ENCODE results near the gene MBP.

MBP gene

DNA sequence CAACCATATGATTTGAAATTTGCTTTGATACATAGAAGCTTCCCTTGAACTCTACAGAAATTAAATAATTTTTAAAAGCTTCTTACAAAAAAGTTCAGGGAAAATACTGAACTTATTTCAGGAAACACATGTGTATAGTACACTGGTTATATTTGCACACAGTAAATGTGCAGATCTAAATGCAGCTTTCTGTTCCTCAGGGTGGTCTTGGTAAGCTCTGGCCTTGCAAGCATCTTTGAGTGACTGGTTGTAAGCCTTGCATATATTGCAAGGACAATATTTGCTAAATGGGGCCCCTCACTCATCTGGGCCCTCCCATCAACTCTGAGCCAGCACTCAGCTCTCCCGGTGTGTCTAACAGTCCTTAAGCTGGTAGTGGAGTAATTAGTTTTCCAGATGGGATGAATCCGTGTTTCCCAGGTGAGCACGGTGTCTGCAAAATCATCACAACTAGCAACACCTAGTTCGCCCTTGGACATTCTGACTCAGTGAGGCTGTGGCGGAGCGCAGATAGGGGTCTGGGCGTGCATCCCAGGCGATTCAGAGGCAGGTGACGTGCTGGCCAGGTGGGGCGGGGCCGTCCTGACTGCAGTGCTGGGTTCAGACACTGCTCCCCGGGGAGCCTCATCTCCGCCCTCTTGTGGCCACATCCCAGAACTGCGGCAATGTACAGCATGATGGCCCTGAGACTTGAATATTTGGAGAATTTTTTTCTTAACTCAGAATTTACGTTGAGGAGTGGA lies 149.6 kb downstream of the MBP start:
- Histone ChIP-seq H3K36me3 (ENCODE audit: control insufficient read depth, insufficient read depth, low read length) (no peaks in the 10 kb centered on the region), H3K27ac (ENCODE audit: insufficient read depth, low read depth, low read length, poor library complexity, severe bottlenecking) (no peak overlapping the region), H3K9me3 (ENCODE audit: control insufficient read depth, low read length) (no peaks in the 10 kb centered on the region), H3K4me3 (ENCODE audit: insufficient read depth, low read depth, low read length) (no peak overlapping the region), H3K4me1 (ENCODE audit: control insufficient read depth, insufficient read depth, low read length) (peaks cover 17% of the 10 kb centered on the region), H3K27me3 (ENCODE audit: control insufficient read depth, insufficient read depth, low read length, poor library complexity, severe bottlenecking) (no peaks in the 10 kb centered on the region)
- WGBS, 2 experiments: 26 to 29% methylated on average over 15 of the region's 15 CpGs

DNA sequence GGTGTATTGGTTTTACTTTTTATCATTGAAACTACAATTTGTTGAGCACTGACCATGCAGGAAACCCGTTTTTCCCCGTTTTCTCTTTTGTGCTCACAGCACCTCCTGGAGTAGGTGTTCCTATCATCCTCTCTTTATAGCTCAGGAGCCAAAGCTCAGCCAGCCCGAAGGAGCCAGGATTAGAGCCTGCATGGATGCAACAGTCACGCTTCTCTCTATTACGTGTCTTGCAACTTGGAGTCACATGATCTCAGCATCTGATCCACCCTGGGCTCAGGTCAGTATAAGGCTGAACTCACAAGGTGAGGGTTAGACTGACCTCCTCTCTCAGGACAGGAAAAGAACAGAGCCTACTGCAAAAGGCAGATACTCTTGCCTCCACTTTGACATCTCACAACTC lies 150.5 kb downstream of the MBP start:
- Histone ChIP-seq H3K4me1 (ENCODE audit: control insufficient read depth, insufficient read depth, low read length) (peaks cover 17% of the 10 kb centered on the region), H3K4me3 (ENCODE audit: insufficient read depth, low read depth, low read length) (no peak overlapping the region), H3K9me3 (ENCODE audit: control insufficient read depth, low read length) (no peaks in the 10 kb centered on the region), H3K36me3 (ENCODE audit: control insufficient read depth, insufficient read depth, low read length) (no peaks in the 10 kb centered on the region), H3K27ac (ENCODE audit: insufficient read depth, low read depth, low read length, poor library complexity, severe bottlenecking) (no peak overlapping the region), H3K27me3 (ENCODE audit: control insufficient read depth, insufficient read depth, low read length, poor library complexity, severe bottlenecking) (no peaks in the 10 kb centered on the region)
- WGBS, 2 experiments: 90 to 92% methylated on average over 5 of the region's 5 CpGs

DNA sequence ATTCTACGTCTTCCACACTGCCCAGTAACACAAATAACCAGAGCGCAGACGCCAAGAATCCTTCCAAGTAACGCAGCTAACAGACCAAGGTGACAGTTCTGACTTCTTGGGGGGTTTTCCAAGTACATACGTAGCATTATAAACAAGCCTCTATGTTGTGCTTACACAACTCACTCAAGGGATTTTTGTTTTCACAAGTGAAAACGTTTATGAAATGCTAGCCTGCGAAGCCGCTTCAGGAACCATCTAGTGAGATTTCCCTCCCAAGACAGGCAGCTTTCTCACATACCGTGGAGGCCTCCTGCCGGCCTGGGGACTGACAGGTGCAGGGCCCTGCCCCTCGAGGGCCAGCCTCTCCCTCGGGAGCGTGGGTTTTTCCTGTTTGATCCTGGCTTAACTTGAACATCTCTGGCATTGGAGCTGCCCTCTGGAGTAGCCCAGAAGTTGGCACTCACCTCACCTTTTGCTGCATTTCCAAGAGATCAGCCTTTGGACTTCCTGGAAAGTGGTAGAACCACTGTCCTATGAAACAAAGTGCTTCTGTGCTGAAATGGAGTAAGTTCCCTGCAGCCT lies 151.1 kb downstream of the MBP start:
- H3K4me1 ChIP-seq (ENCODE audit: control insufficient read depth, insufficient read depth, low read length): peaks cover 17% of the 10 kb centered on the region
- H3K9me3 ChIP-seq (ENCODE audit: control insufficient read depth, low read length): no peaks in the 10 kb centered on the region
- WGBS, 2 experiments: 77% methylated on average over 13 of the region's 13 CpGs
- H3K27ac ChIP-seq (ENCODE audit: insufficient read depth, low read depth, low read length, poor library complexity, severe bottlenecking): no peak overlapping the region
- H3K36me3 ChIP-seq (ENCODE audit: control insufficient read depth, insufficient read depth, low read length): no peaks in the 10 kb centered on the region
- no peaks in the 10 kb centered on the region for H3K27me3 ChIP-seq (ENCODE audit: control insufficient read depth, insufficient read depth, low read length, poor library complexity, severe bottlenecking)
- no peak overlapping the region for H3K4me3 ChIP-seq (ENCODE audit: insufficient read depth, low read depth, low read length)

DNA sequence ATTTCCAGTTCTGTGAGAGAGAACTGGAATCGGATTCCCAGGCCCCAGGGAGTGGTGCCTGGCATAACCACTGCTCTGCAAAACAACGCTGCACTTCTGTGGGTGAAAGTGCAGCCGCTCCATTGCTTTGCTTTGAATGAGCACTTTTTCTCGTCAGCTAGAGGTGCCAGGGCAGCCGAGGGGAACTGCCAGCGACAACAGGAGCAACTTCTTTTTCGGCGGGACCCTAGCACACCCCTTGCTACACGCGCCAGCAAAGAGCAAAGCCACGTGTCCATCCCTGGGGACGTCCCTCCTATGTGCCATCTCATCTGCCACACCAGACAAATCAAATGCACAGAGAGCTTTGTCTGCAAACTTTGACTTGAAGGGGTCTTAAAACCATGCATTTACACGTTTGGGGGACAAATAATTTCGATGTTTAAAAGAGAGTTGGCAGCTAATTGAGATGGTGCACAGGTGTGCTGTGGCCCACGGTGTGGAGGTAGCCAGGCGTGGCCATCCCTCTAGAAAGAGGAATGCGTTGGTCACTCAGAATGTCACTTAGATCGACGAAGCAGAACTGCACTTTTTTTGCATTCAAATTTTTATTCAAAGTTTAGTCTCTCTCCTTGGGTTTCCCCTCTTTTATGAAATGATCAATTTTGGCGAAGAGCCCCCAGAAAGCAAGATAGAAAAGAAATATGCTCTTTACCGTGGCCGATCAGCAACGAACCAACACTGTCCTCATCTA lies 151.8 kb downstream of the MBP start:
- H3K4me3 ChIP-seq (ENCODE audit: insufficient read depth, low read depth, low read length): no peak overlapping the region
- H3K27ac ChIP-seq (ENCODE audit: insufficient read depth, low read depth, low read length, poor library complexity, severe bottlenecking): no peak overlapping the region
- WGBS, 2 experiments: 80 to 81% methylated on average over 23 of the region's 23 CpGs
- H3K9me3 ChIP-seq (ENCODE audit: control insufficient read depth, low read length): no peaks in the 10 kb centered on the region
- peaks cover 17% of the 10 kb centered on the region for H3K4me1 ChIP-seq (ENCODE audit: control insufficient read depth, insufficient read depth, low read length)
- no peaks in the 10 kb centered on the region for H3K36me3 ChIP-seq (ENCODE audit: control insufficient read depth, insufficient read depth, low read length)
- no peaks in the 10 kb centered on the region for H3K27me3 ChIP-seq (ENCODE audit: control insufficient read depth, insufficient read depth, low read length, poor library complexity, severe bottlenecking)

DNA sequence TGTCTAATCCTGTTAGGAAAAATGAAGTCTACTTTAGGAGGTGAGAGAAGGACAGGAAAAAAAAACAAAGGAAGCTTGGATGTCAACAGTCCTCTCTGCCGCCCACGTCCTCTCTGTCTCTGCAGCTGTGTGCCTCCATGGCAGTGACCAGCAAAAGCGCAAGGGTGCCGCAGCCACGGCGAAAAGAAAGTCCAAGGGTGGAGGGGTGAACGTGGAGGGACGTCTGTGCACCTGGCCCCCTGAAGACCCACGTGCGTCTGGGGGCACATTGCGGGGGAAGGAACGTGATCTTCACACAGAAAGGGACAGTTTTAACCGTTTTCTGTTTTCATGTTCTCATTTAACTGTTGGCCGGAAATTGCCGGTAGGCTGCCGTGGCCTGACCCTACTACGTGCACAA lies 152.7 kb downstream of the MBP start:
- peaks cover 17% of the 10 kb centered on the region for H3K4me1 ChIP-seq (ENCODE audit: control insufficient read depth, insufficient read depth, low read length)
- 93 to 94% methylated on average over 17 of the region's 17 CpGs for WGBS, 2 experiments

DNA sequence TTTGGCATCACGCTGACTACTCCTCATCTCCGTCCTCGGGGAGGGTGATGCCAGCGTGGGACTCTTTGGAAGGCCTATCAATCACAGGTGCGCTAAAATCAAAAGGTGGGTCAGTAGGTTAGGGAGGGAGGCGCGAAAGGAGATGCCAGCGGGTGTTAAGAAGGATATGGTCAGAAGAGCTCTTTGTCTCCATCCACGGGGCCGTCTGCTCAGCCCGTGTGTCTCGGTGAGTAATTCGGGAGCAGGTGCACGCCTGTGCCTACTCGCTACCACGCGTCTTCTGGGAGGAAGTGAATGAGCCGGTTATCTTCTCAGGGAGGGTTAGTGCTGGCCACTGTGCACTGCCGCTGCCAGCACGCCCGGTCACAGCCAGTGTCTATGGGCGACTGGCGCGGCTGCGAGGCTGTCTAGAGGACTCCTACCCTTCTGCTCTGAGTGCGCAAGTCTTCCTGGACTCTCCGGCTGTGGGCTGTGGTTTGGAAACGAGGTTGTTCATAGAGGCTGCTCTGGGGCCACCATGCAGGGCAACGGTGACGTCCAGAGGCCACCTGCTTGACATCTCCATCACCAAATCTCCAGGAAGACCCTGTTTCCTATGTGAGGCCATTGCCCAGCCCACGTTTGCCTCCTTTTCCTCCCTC lies 153.4 kb downstream of the MBP start:
- Histone ChIP-seq H3K27ac (ENCODE audit: insufficient read depth, low read depth, low read length, poor library complexity, severe bottlenecking) (no peak overlapping the region), H3K27me3 (ENCODE audit: control insufficient read depth, insufficient read depth, low read length, poor library complexity, severe bottlenecking) (no peaks in the 10 kb centered on the region), H3K9me3 (ENCODE audit: control insufficient read depth, low read length) (no peaks in the 10 kb centered on the region), H3K4me3 (ENCODE audit: insufficient read depth, low read depth, low read length) (no peak overlapping the region), H3K36me3 (ENCODE audit: control insufficient read depth, insufficient read depth, low read length) (no peaks in the 10 kb centered on the region), H3K4me1 (ENCODE audit: control insufficient read depth, insufficient read depth, low read length) (peaks cover 17% of the 10 kb centered on the region)
- 95 to 96% methylated on average over 31 of the region's 31 CpGs for WGBS, 2 experiments

More for the DNA sequence above, 152.7 kb downstream of the MBP start:
- Histone ChIP-seq H3K4me3 (ENCODE audit: insufficient read depth, low read depth, low read length) (no peak overlapping the region), H3K9me3 (ENCODE audit: control insufficient read depth, low read length) (no peaks in the 10 kb centered on the region), H3K27me3 (ENCODE audit: control insufficient read depth, insufficient read depth, low read length, poor library complexity, severe bottlenecking) (no peaks in the 10 kb centered on the region), H3K27ac (ENCODE audit: insufficient read depth, low read depth, low read length, poor library complexity, severe bottlenecking) (no peak overlapping the region), H3K36me3 (ENCODE audit: control insufficient read depth, insufficient read depth, low read length) (no peaks in the 10 kb centered on the region)

DNA sequence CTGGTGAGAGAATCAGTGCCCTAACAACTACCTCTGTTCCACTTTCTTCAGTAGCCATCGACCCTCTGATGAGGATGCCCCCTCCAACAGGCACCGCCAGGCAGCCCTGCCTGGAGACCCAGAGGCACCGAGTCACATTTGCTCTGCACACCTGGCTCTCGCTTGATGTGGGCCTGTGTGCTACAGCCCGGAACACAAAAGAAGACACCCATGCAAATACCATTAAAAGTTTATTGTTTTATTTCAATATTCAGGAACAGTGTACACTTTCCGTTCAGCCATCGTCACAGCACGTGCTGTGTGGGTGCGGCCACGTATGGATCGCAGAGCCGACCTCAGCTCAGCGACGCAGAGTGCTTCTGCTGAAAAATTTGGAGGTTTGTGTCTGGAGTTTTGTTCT lies 154.0 kb downstream of the MBP start:
- no peaks in the 10 kb centered on the region for H3K36me3 ChIP-seq (ENCODE audit: control insufficient read depth, insufficient read depth, low read length)
- H3K27me3 ChIP-seq (ENCODE audit: control insufficient read depth, insufficient read depth, low read length, poor library complexity, severe bottlenecking): no peaks in the 10 kb centered on the region
- WGBS, 2 experiments: 87 to 90% methylated on average over 14 of the region's 14 CpGs
- H3K4me1 ChIP-seq (ENCODE audit: control insufficient read depth, insufficient read depth, low read length): peaks cover 21% of the 10 kb centered on the region
- H3K4me3 ChIP-seq (ENCODE audit: insufficient read depth, low read depth, low read length): no peak overlapping the region
- no peak overlapping the region for H3K27ac ChIP-seq (ENCODE audit: insufficient read depth, low read depth, low read length, poor library complexity, severe bottlenecking)
- H3K9me3 ChIP-seq (ENCODE audit: control insufficient read depth, low read length): no peaks in the 10 kb centered on the region

DNA sequence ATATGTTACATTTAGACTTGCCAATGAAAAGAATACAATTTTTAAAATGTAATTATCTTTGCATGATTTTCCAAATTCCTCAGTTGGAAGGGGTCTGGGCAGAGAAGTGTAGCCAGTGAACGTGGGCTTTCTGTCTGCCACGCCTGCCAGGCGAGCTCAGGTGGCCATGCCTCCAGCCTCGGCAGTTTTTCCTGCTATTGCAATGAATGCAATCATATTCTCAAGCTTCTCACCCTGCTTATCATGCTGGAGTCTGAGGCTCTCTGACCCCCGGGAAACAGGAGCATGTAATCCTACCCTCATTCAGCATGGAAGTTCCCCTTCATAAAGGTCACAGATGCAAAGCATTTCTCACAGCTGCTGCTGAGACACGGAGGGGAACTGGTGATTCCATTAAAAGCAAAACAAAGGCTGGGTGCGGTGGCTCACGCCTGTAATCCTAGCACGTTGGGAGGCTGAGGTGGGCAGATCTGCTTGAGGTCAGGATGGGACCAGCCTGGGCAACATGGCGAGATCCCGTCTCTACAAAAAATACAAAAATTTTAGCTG lies 154.8 kb downstream of the MBP start:
- H3K4me3 ChIP-seq (ENCODE audit: insufficient read depth, low read depth, low read length): no peak overlapping the region
- WGBS, 2 experiments: 88 to 89% methylated on average over 11 of the region's 11 CpGs
- peaks cover 23% of the 10 kb centered on the region for H3K4me1 ChIP-seq (ENCODE audit: control insufficient read depth, insufficient read depth, low read length)
- H3K27ac ChIP-seq (ENCODE audit: insufficient read depth, low read depth, low read length, poor library complexity, severe bottlenecking): no peak overlapping the region
- no peaks in the 10 kb centered on the region for H3K36me3 ChIP-seq (ENCODE audit: control insufficient read depth, insufficient read depth, low read length)
- no peaks in the 10 kb centered on the region for H3K27me3 ChIP-seq (ENCODE audit: control insufficient read depth, insufficient read depth, low read length, poor library complexity, severe bottlenecking)
- H3K9me3 ChIP-seq (ENCODE audit: control insufficient read depth, low read length): no peaks in the 10 kb centered on the region

DNA sequence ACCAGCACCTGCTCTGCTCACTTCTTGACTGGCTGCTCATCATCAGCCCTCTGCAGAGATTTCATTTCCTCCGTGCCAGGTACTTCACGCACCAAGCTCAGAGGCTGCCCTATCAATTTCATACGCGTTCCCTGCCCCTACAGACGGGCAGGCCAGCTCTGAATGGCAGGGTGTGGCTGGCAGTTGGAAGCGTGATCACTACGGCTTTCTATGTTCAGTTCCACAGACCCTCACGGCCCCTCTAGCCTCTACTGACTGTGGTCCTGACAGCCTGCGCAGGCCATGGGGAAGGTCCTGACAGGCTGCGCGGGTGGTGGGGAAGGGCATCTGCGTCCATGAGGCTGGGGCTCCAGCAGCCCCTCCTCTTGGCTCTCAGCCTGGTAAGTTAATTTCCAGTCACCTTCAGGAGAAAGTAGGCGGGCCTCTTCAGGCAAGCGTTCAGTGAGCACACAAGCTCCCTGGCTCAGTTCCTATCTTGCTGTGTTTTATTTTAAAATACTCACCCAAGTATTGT lies 155.4 kb downstream of the MBP start:
- H3K4me1 ChIP-seq (ENCODE audit: control insufficient read depth, insufficient read depth, low read length): peaks cover 22% of the 10 kb centered on the region

More for the DNA sequence above, 155.4 kb downstream of the MBP start:
- Histone ChIP-seq H3K9me3 (ENCODE audit: control insufficient read depth, low read length) (no peaks in the 10 kb centered on the region), H3K27me3 (ENCODE audit: control insufficient read depth, insufficient read depth, low read length, poor library complexity, severe bottlenecking) (no peaks in the 10 kb centered on the region), H3K27ac (ENCODE audit: insufficient read depth, low read depth, low read length, poor library complexity, severe bottlenecking) (no peak overlapping the region), H3K4me3 (ENCODE audit: insufficient read depth, low read depth, low read length) (no peak overlapping the region), H3K36me3 (ENCODE audit: control insufficient read depth, insufficient read depth, low read length) (no peaks in the 10 kb centered on the region)
- WGBS, 2 experiments: 90 to 91% methylated on average over 14 of the region's 14 CpGs
